ENCODE data around the gene IFIT1B. TPM values are rescaled to one million over a fixed set of nuclear protein-coding genes. Genes with fewer than 3 reads are reported as not detected.

Gene IFIT1B
- total and polyA plus RNA-seq, 10 of the 15 experiments (the other 5 are each of a cell fraction or from before 2014, with no cell fraction given) = 0.04 TPM; not detected in 9

- TF ChIP-seq SKIL (IDR thresholded peaks at IDR 0.05; ENCODE audit: low read depth, poor library complexity, severe bottlenecking) (peak; percentile 39), RAD51 (IDR thresholded peaks at IDR 0.05) (no peak), CBFB (IDR thresholded peaks at IDR 0.05; ENCODE audit: low read depth) (0 out of 2 replicates have a peak, but pooled peaks have one; percentile 22), POLR2AphosphoS2 (IDR thresholded peaks at IDR 0.05; ENCODE audit: low read depth, low read length) (no peak)
These were observed 8.4 kb upstream of the IFIT1B start (continued) for GRCh38 chr10:89369156-89370105.

- H3K36me3 ChIP-seq (ENCODE audit: control insufficient read depth in 2 of 2, insufficient read depth in 2 of 2, low read length in 1 of 2) = no peaks in the 10 kb centered on the region
- ATAC-seq (no peak), FAIRE-seq (no peak), DNase-seq (ENCODE audit: low read depth, low spot score) (no peak)
- H3K4me1 ChIP-seq (ENCODE audit: control insufficient read depth, insufficient read depth, low read length) = peaks cover 25% of the 10 kb centered on the region
- H2AFZ ChIP-seq (ENCODE audit: control insufficient read depth, low read depth, low read length) = no peak overlapping the region
- no peak overlapping the region for H3K4me2 ChIP-seq (ENCODE audit: control insufficient read depth, insufficient read depth)
- intact Hi-C loops (cut with micrococcal nuclease; ENCODE audit: unreplicated experiment) (no loop called here), in situ Hi-C loops (cut with MboI) (no loop called here)
- H4K20me1 ChIP-seq (ENCODE audit: control insufficient read depth, insufficient read depth) = no peaks in the 10 kb centered on the region
- POLR2A ChIA-PET = no interaction called here
- no TSS peak for BruUV-seq (replicated peaks)
- no peak overlapping the region for H3K27ac ChIP-seq (ENCODE audit: control insufficient read depth, insufficient read depth)
- CTCF ChIA-PET = interaction anchor here (2.8 to 5.9 kb wide), 2 partner anchors 18 to 119 kb away, joined by 10 to 97 read pairs; partner anchors contain the start of genes IFIT1 and LIPA
- SMC1A ChIA-PET (ENCODE audit: uncharacterized antibody, unreplicated experiment) = interaction anchor here (1.1 to 4.4 kb wide), 5 partner anchors 9 to 154 kb away, joined by 3 to 26 read pairs (median 8); partner anchors contain the start of gene LIPA
- H3K4me3 ChIP-seq = no peak overlapping the region
- RAD21 ChIA-PET (ENCODE audit: unreplicated experiment) = no interaction called here
- H3K9me3 ChIP-seq (replicated peaks; ENCODE audit: control insufficient read depth, insufficient read depth, low read length) = no peaks in the 10 kb centered on the region
- no peaks in the 10 kb centered on the region for H3K79me2 ChIP-seq (ENCODE audit: control insufficient read depth, insufficient read depth, low read length)
- no peak overlapping the region for H3K9ac ChIP-seq (ENCODE audit: control insufficient read depth, insufficient read depth, low read length)
- no peaks in the 10 kb centered on the region for H3K27me3 ChIP-seq (replicated peaks in 1 of 2; ENCODE audit: control insufficient read depth in 2 of 2, insufficient read depth in 2 of 2, low read length in 1 of 2)
- TF ChIP-seq REST (IDR thresholded peaks at IDR 0.05; ENCODE audit: low read depth, low read length) (no peak), NFXL1 (IDR thresholded peaks at IDR 0.05; ENCODE audit: borderline replicate concordance) (no peak), WRNIP1 (IDR thresholded peaks at IDR 0.05; ENCODE audit: borderline replicate concordance, low read depth, low read length) (no peak), RFX5 (IDR thresholded peaks at IDR 0.05; ENCODE audit: low read depth, low read length) (no peak), NFYB (IDR thresholded peaks at IDR 0.05; ENCODE audit: insufficient read depth, low read depth, low read length) (no peak), CTCF (IDR thresholded peaks at IDR 0.05 in 2 of 3, conservative IDR thresholded peaks at IDR 0.05 in 1 of 3; ENCODE audit: control insufficient read depth in 2 of 3, extremely low read depth in 1 of 3, insufficient read depth in 1 of 3, low read depth in 3 of 3, low read length in 3 of 3) (no peak), SMAD5 (IDR thresholded peaks at IDR 0.05; ENCODE audit: low read depth) (no peak)
These were observed 6.8 kb upstream of the IFIT1B start for GRCh38 chr10:89371079-89371478.
